RWPE2 (cell line): Measurements from ENCODE around the gene RASGRF1.

ENCODE experiments used
- ATAC-seq: fragments of 200-7000 bp; cut with Tn5 transposase; 3 replicates; pipeline ENCODE4 v1.9.1; 2021; ENCODE audit warnings: low read depth
- DNase-seq: peaks from one replicate; pipeline ENCODE4 v3.0.0-alpha.2; 2020; ENCODE audit warnings: low spot score
- H3K27ac ChIP-seq: fragments of 450-650 bp; 2 replicates; pipeline ENCODE4 v1.5.1; 2017; ENCODE audit warnings: mild to moderate bottlenecking; ENCODE audit not compliant: poor library complexity, severe bottlenecking
- H3K27me3 ChIP-seq: fragments of 250-450 bp; sonication (Bioruptor Pico); 2 replicates; pipeline ENCODE4 v1.5.1; 2021; ENCODE audit warnings: mild to moderate bottlenecking, moderate library complexity; ENCODE audit not compliant: insufficient read depth, poor library complexity, severe bottlenecking
- H3K36me3 ChIP-seq: fragments of 250-450 bp; sonication (Bioruptor Pico); 2 replicates; pipeline ENCODE4 v1.5.1; 2020; ENCODE audit warnings: low read depth, mild to moderate bottlenecking, moderate library complexity
- H3K4me1 ChIP-seq: fragments of 250-450 bp; sonication (Bioruptor Pico); 2 replicates; pipeline ENCODE4 v1.5.1; 2021; ENCODE audit warnings: mild to moderate bottlenecking, moderate library complexity; ENCODE audit not compliant: insufficient read depth, poor library complexity, severe bottlenecking
- H3K4me3 ChIP-seq: fragments of 250-450 bp; sonication (Bioruptor Pico); 2 replicates; pipeline ENCODE4 v1.5.1; 2021; ENCODE audit warnings: mild to moderate bottlenecking, moderate library complexity; ENCODE audit not compliant: severe bottlenecking
- H3K9me3 ChIP-seq: fragments of 250-450 bp; sonication (Bioruptor Pico); 2 replicates; pipeline ENCODE4 v1.5.1; 2021; ENCODE audit warnings: mild to moderate bottlenecking, moderate library complexity; ENCODE audit not compliant: severe bottlenecking
- TF ChIP-seq, protein P1 (sequence below): fragments of 450-650 bp; IDR thresholded peaks from one replicate; pipeline ENCODE4 v1.5.1; 2017; ENCODE audit warnings: mild to moderate bottlenecking, moderate library complexity; ENCODE audit not compliant: poor library complexity, severe bottlenecking

Gene RASGRF1

GRCh38 chr15:79101866-79102581 is 11.4 kb upstream of the RASGRF1 start:
- ATAC-seq (no peak; the same call in 2 of the 3 replicates), DNase-seq (no peak)
- Histone ChIP-seq H3K27ac (no peak overlapping the region), H3K9me3 (no peaks in the 10 kb centered on the region), H3K4me1 (no peaks in the 10 kb centered on the region), H3K4me3 (no peak overlapping the region), H3K27me3 (peaks cover 36% of the 10 kb centered on the region), H3K36me3 (no peaks in the 10 kb centered on the region)
- TF ChIP-seq, protein P1, sequence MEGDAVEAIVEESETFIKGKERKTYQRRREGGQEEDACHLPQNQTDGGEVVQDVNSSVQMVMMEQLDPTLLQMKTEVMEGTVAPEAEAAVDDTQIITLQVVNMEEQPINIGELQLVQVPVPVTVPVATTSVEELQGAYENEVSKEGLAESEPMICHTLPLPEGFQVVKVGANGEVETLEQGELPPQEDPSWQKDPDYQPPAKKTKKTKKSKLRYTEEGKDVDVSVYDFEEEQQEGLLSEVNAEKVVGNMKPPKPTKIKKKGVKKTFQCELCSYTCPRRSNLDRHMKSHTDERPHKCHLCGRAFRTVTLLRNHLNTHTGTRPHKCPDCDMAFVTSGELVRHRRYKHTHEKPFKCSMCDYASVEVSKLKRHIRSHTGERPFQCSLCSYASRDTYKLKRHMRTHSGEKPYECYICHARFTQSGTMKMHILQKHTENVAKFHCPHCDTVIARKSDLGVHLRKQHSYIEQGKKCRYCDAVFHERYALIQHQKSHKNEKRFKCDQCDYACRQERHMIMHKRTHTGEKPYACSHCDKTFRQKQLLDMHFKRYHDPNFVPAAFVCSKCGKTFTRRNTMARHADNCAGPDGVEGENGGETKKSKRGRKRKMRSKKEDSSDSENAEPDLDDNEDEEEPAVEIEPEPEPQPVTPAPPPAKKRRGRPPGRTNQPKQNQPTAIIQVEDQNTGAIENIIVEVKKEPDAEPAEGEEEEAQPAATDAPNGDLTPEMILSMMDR = no peak

DNA sequence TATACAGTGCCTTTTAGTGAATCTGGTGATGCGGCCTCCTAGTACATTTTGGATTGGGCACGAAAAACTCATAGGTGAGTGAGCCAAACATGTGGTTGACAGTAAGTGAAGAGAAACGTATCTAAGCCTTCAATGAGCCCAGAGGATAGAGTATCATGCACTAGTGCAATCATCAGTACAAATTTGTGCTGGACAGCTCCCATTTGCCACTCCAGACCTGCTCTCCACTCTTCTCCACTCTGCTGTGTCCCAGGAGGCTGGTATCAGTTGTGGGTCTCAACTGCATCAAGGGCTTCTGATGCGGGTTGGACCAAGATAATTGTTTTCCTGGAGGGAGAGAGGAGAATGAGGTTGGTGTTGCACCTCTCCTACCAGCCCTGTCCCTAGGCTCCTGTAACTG is 9.1 kb upstream of the RASGRF1 start:
- H3K36me3 ChIP-seq = no peaks in the 10 kb centered on the region
- peak; percentile 40 for DNase-seq
- no peaks in the 10 kb centered on the region for H3K4me1 ChIP-seq
- peak; percentile 71 for ATAC-seq
- peaks cover 60% of the 10 kb centered on the region for H3K27me3 ChIP-seq
- H3K4me3 ChIP-seq = no peak overlapping the region
- H3K9me3 ChIP-seq = no peaks in the 10 kb centered on the region
- H3K27ac ChIP-seq = no peak overlapping the region
- TF ChIP-seq, protein P1 = no peak

DNA sequence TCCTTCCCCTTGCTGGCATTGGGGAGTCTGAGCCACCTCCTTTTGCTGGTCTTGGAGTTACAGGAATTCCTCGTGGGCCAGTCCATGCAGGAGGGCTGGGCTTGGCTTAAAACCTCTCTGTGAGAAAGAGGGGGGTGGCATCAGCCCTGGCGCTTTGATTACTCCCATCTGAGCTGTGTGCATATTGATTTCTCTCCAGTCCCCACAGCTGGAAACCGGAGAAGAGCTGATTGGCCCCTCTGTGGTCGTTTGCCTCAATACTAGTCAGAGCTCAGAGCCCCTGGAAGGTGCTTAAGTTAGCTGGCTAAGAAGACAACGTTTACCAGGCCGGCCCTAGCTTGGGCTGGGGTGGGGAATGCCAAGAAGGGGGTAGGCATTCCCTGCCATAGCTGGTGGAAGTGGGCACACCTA is 4.0 kb upstream of the RASGRF1 start:
- Histone ChIP-seq H3K4me1 (no peaks in the 10 kb centered on the region), H3K27me3 (peaks cover 92% of the 10 kb centered on the region), H3K9me3 (no peaks in the 10 kb centered on the region), H3K4me3 (no peak overlapping the region), H3K36me3 (no peaks in the 10 kb centered on the region), H3K27ac (no peak overlapping the region)
- TF ChIP-seq, protein P1 = no peak
- DNase-seq (peak; percentile 46), ATAC-seq (no peak)

DNA sequence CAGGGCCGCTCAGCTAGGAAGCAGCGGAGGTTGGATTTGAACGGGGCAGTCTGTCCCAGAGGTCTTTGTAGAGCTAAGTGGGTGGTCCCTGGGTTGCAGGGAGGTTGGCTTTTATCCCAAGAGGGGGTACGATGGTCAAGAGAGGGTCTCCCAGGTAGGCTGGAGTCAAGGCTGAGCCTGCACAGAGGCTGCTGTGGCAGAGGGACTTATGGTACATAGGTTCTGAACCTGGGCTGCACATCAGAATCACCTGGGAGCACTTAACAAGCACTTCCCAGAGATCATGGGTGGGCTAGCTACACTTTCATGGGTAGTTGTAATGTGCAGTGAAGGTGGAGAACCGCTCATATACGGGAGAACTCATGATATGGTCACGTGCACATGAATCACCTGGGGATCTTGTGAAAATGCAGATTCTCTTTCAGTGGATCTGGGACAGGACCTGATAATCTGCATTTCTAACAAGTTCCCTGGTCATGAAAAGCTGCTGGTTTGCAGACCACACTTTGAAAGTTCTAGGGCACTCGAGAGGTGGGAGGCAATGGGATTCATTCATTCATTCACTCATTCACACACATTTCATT is 2.9 kb upstream of the RASGRF1 start:
- ATAC-seq (no peak), DNase-seq (peak; percentile 43)
- Histone ChIP-seq H3K4me1 (no peaks in the 10 kb centered on the region), H3K4me3 (no peak overlapping the region), H3K27me3 (peaks cover 92% of the 10 kb centered on the region), H3K27ac (no peak overlapping the region), H3K9me3 (no peaks in the 10 kb centered on the region), H3K36me3 (no peaks in the 10 kb centered on the region)
- TF ChIP-seq, protein P1 = no peak

GRCh38 chr15:79092382-79092781 is 1.8 kb upstream of the RASGRF1 start:
- no peak overlapping the region for H3K27ac ChIP-seq
- DNase-seq (no peak), ATAC-seq (no peak)
- H3K9me3 ChIP-seq = no peaks in the 10 kb centered on the region
- peaks cover 92% of the 10 kb centered on the region for H3K27me3 ChIP-seq
- H3K36me3 ChIP-seq = no peaks in the 10 kb centered on the region
- no peak overlapping the region for H3K4me3 ChIP-seq
- no peaks in the 10 kb centered on the region for H3K4me1 ChIP-seq
- TF ChIP-seq, protein P1 = no peak
